HepG2 (cell line): ENCODE measurements around the gene OVOL3. TPM values are rescaled to one million over a fixed set of nuclear protein-coding genes. Genes with fewer than 3 reads are reported as not detected.

ENCODE experiments used
- BCL3 ChIP-seq: sonication (generic); formaldehyde crosslinking; IDR thresholded peaks from 2 replicates; pipeline ENCODE4 v1.5.1; 2020; ENCODE audit warnings: mild to moderate bottlenecking, missing genetic modification reagents, moderate library complexity
- BRF2 ChIP-seq: sonication (generic); formaldehyde crosslinking; IDR thresholded peaks from 2 replicates; pipeline ENCODE4 v1.8.1; 2022; ENCODE audit warnings: mild to moderate bottlenecking, missing genetic modification reagents
- DBP ChIP-seq: sonication (generic); formaldehyde crosslinking; IDR thresholded peaks from 2 replicates; pipeline ENCODE4 v1.4.0; 2020; ENCODE audit warnings: missing genetic modification reagents; ENCODE audit errors: not compliant biosample characterization
- FUBP1 ChIP-seq: sonication (generic); formaldehyde crosslinking; IDR thresholded peaks from 2 replicates; pipeline ENCODE4 v1.5.1; 2020; ENCODE audit warnings: missing genetic modification reagents, mild to moderate bottlenecking, borderline replicate concordance
- MED1 ChIP-seq: sonication (generic); formaldehyde crosslinking; IDR thresholded peaks from 2 replicates; pipeline ENCODE4 v1.4.0; 2020; ENCODE audit warnings: missing genetic modification reagents
- MLXIP ChIP-seq: sonication (generic); formaldehyde crosslinking; IDR thresholded peaks from 2 replicates; pipeline ENCODE4 v1.9.0; 2021; ENCODE audit warnings: missing genetic modification reagents, borderline replicate concordance
- THAP8 ChIP-seq: sonication (generic); formaldehyde crosslinking; IDR thresholded peaks from 2 replicates; pipeline ENCODE4 v1.5.1; 2020; ENCODE audit warnings: missing genetic modification reagents, mild to moderate bottlenecking, borderline replicate concordance
- ZFP91 ChIP-seq: sonication (generic); formaldehyde crosslinking; IDR thresholded peaks from 2 replicates; pipeline ENCODE4 v1.9.0; 2022; ENCODE audit warnings: missing genetic modification reagents, mild to moderate bottlenecking, borderline replicate concordance
- ZNF382 ChIP-seq: sonication (generic); formaldehyde crosslinking; IDR thresholded peaks from 2 replicates; pipeline ENCODE4 v1.5.0; 2020; ENCODE audit warnings: missing genetic modification reagents, mild to moderate bottlenecking, borderline replicate concordance
- ZNF629 ChIP-seq: sonication (generic); formaldehyde crosslinking; conservative IDR thresholded peaks from 2 replicates; pipeline ENCODE4 v1.5.0; 2020; ENCODE audit warnings: missing genetic modification reagents
- ZNF839 ChIP-seq: sonication (generic); formaldehyde crosslinking; IDR thresholded peaks from 2 replicates; pipeline ENCODE4 v1.4.0; 2020; ENCODE audit warnings: missing genetic modification reagents, mild to moderate bottlenecking, borderline replicate concordance
- polyA plus RNA-seq, 8 experiments: library from polyadenylated mRNA; depleted of rRNA in 3 of 8; stranded (reverse) in 7 of 8; unstranded in 1 of 8; fragments of >200 nt; fragmentation: Illumina TruSeq in 4 of 8; extraction: Trizol in 4 of 8; gene quantifications; 2 replicates each; pipeline versions ENCODE4 v1.2.1 to v1.2.3, GENCODE V29; 2011 to 2016; ENCODE audit warnings: low read depth in 4 of 8, missing spikeins in 1 of 8, mixed read lengths in 1 of 8; ENCODE audit not compliant: insufficient read depth in 1 of 8
- total RNA-seq, 5 experiments: library from RNA; depleted of rRNA; stranded (reverse); fragments of >200 nt; fragmentation: Illumina TruSeq; extraction: Trizol; gene quantifications; 2 replicates each; pipeline ENCODE4 v1.2.3, GENCODE V29; 2016; ENCODE audit warnings: low read depth in 1 of 5

The OVOL3 gene
- total and polyA plus RNA-seq, 2 of the 13 experiments (the other 11 are each of a cell fraction or from before 2014, with no cell fraction given): not detected

GRCh38 chr19:36093146-36093662 lies 17.7 kb upstream of the OVOL3 start (continued):
- no peak for TF ChIP-seq MLXIP (CRISPR knock-in tag)
- TF ChIP-seq DBP (CRISPR knock-in tag): no peak
- TF ChIP-seq ZNF839 (CRISPR knock-in tag): no peak
- TF ChIP-seq ZFP91 (CRISPR knock-in tag): no peak
- TF ChIP-seq MED1 (CRISPR knock-in tag): no peak
- TF ChIP-seq ZNF629 (CRISPR knock-in tag): no peak
- TF ChIP-seq THAP8 (CRISPR knock-in tag): no peak
- TF ChIP-seq BRF2: no peak
- TF ChIP-seq FUBP1: no peak
- TF ChIP-seq BCL3: no peak
- no peak for TF ChIP-seq ZNF382 (CRISPR knock-in tag)
